Activated T-cell treated with anti-CD3 and anti-CD28 coated beads for 1 hour (primary cell): ENCODE results near the gene OTOP2.

Experiments used
- DNase-seq: peaks from one replicate; pipeline ENCODE4 v3.0.0-alpha.2; 2020; ENCODE audit warnings: low read depth

OTOP2 gene, protein sequence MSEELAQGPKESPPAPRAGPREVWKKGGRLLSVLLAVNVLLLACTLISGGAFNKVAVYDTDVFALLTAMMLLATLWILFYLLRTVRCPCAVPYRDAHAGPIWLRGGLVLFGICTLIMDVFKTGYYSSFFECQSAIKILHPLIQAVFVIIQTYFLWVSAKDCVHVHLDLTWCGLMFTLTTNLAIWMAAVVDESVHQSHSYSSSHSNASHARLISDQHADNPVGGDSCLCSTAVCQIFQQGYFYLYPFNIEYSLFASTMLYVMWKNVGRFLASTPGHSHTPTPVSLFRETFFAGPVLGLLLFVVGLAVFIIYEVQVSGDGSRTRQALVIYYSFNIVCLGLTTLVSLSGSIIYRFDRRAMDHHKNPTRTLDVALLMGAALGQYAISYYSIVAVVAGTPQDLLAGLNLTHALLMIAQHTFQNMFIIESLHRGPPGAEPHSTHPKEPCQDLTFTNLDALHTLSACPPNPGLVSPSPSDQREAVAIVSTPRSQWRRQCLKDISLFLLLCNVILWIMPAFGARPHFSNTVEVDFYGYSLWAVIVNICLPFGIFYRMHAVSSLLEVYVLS

GRCh38 chr17:74924250-74924948 lies at the start of gene OTOP2:
OTOP2 (plus strand) TSS chr17:74924273; CDS start chr17:74924633, 360 bp downstream.
- DNase-seq = no peak

DNA sequence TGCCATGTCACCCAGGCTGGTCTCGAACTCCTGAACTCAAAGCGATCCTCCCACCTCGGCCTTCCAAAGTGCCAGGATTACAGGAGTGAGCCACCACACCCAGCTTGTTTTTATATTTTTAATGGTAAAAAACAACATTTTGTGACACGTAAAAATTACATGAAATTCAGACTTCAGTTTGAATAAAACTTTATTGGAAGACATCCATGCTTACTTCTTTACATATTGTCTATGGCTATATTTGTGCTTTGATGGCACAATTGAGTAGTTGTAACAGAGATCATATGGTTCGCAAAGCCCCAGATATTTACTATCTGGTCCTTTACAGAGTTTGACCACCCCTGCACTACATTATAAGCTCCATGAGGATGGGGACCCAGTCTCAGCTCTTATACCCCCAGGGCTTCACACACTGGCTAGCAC lies 49.4 kb upstream of the OTOP2 start:
- no peak for DNase-seq

GRCh38 chr17:74875155-74875976 lies 48.7 kb upstream of the OTOP2 start:
- DNase-seq = no peak

DNA sequence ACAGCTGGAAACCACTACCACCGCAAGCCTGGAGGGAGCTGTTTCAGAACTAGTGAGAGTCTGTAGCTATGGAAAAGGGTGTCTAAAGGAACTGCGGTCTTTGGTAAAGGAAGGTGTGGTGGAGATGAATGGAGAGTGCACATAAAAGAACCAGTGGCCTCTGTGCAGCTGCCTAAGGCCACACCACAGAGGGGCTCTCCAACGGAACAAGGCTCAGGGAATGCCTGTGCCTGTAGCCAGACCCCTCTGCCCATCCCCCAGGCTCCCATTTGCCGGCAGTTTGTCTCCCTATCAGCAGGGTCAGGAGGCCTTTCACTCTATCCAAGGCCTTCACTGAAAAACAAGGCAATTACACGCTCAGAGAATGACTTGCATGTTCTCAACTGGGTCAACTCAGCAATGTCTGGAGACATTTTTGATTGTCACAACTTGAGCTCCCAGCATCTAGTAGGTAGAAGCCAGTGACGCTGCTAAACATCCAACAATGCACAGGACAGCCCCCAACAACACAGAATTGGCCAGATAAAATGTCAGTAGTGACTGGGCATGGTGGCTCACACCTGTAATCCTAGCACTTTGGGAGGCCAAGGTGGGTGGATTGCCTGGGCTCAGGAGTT lies 48.0 kb upstream of the OTOP2 start:
- no peak for DNase-seq

DNA sequence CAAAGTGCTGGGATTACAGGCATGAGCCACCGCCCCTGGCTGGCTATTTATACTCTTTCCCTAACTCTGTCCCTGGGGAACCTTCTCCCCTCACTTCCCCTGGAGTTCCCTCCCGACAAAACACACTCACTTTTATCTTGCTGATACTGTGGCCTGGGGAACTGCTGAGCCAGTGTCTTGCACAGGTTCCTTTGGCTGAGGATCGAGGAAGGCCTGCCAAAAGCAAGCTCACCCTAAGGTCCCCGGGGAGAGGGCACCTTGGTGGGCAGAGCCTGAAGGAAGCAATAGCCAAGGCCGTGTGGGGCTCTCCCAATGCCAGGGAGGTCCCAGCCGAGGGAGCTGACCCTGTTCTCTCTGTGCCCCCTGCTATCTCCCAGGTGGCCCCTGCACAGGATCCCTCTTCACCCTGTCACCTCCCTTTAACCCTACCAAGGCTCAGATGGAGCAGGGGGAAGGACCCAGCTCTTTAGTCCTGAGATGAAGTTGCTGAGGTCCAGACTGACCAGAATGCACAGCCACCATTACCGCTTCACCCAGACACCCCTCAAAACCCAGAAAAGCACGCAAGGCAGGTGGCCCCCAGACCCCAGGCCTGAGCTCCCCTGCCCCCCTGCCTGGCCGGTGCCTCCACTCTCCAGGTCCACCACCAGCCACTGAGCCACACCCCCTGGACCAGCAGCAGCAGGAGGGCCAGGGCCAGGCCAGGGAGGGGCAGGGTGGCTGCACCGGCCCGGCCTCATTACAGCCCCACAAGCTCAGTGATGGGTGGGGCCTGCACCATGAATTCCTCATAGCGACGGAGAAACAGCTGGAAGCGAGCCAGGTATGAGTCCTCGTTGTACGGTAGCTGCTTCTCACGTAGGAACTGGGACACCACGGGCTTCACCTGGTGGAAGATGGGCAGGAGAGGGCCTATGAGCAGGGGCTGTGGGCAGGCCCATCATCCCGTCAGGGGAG lies 46.2 kb upstream of the OTOP2 start:
- DNase-seq = no peak

DNA sequence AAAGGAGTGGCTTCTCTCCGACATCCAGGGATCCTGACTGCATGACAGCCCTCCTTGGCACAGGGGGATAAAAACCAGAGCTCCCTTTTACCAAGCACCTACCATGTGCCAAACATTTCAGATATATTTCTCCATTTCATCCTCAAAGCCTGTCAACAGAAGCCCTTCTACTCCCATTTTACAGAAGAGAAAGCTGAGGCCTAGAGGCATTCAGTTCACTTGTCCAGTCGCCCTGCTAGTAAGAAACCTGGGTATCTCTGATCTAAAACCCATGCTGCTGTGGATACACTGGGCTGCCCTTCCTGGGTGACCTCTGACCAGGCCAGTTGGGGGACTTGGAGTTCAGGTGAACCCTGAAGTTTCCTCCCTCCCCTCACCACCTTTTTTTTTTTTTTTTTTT lies 45.4 kb upstream of the OTOP2 start:
- DNase-seq = no peak

DNA sequence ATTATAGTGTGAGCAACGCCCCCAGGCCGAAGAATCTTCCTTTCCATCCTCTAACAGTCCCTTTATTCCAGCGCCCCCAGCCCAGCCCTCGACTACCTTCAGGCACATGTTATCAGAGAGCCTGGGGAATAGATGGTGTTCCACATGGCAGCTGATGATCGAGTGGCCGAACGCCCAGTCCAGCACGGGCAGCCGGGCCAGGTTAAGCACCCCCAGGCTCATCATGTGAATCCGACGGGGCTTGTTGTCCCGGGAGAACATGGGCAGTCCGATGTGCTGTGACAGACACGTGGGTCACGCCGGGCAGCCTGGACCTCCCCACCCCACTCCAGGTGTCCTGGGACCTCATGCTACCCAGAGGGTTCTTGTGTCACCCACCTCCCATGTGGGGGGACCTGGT lies 44.8 kb upstream of the OTOP2 start:
- DNase-seq = no peak

GRCh38 chr17:74881073-74881472 lies 43.0 kb upstream of the OTOP2 start:
- no peak for DNase-seq

- no peak for DNase-seq
Observed at GRCh38 chr17:74882517-74883240, 41.4 kb upstream of the OTOP2 start.

GRCh38 chr17:74883241-74883745 lies 40.8 kb upstream of the OTOP2 start:
- no peak for DNase-seq

DNA sequence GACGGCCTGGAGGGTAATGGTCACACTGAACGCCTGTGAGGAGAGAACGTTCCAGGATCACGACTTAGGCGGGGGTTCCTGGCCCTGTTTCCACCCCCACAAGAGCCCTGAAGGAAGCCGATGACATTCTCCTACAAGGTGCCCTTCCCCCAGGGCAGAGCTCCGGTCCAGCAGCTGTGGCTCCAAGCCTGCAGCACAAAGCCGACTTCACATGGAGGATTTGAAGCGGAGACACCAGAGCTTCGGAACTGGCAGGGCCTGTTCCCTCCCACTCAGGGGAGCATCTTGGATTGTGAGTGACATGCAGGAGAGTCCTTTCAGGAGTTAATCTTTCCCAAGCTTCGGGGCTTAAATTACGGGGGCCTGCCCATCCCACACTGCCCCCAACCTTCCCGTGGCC lies 35.6 kb upstream of the OTOP2 start:
- no peak for DNase-seq

DNA sequence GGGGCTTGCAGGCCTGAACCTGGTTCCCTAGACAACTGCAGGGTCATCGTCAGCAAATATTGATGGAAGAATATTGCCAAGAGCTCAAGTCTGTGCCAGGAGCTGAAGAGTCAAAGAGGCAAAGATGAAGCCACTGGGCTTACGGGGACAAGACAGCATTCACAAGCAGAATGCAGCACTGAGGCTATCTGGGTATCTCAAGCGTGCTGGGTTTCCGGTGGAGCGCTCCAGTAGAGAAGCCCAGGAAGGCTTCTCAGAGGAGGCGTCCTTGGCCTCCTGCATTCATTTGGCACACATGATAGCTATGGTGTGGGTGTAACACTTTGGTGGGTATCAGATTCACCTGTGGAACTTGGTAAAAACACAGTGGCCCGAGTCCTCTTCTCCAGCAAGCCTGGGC lies 33.5 kb upstream of the OTOP2 start:
- no peak for DNase-seq

- no peak for DNase-seq
Observed at GRCh38 chr17:74892013-74892841, 31.8 kb upstream of the OTOP2 start.

DNA sequence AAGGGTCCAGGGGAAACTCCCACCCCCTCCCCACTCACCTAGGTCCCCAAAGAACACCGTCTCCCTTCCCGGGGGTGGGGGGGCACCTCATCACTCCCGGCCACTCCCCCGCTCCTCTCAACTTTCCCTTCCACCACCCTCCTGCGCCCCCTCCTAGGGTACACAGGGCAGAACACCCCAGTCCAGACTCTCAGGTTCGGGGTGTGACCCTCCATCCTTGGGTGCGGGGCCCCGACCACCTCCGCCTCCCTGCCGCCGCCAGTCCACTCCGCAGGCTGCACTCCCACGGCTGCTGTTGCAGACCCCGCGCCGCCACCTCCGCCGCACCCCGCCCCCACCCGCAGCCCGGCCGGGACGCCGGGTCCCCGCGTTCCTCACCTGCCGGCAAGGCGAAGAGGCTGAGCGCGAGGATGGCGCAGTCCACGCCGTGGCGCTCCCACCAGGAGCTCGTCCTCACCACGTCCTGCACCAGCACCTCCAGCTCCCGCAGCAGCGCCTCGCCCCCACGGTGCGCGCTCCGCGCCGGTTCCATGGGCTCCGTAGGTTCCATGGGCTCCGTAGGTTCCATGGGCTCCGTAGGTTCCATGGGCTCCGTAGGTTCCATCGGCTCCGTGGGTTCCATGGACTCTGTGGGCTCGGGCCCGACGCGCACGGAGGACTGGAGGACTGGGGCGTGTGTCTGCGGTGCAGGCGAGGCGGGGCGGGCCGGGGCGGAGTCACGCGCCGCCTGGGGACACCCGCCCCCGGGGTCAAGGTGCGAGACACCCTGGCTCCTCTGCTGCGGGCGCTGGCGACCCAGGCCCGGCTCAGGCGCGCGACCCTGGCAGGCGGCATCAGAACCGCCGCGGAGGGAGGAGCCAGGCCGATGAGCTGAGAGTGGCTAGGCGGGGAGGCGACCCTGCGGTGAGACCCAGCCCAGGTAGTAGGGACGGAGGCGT lies 30.8 kb upstream of the OTOP2 start, which contains the start of gene FADS6:
FADS6 (minus strand) TSS at position 660 of the 938 bp plus-strand sequence; CDS start at position 622, 38 bp downstream.
- DNase-seq = no peak

DNA sequence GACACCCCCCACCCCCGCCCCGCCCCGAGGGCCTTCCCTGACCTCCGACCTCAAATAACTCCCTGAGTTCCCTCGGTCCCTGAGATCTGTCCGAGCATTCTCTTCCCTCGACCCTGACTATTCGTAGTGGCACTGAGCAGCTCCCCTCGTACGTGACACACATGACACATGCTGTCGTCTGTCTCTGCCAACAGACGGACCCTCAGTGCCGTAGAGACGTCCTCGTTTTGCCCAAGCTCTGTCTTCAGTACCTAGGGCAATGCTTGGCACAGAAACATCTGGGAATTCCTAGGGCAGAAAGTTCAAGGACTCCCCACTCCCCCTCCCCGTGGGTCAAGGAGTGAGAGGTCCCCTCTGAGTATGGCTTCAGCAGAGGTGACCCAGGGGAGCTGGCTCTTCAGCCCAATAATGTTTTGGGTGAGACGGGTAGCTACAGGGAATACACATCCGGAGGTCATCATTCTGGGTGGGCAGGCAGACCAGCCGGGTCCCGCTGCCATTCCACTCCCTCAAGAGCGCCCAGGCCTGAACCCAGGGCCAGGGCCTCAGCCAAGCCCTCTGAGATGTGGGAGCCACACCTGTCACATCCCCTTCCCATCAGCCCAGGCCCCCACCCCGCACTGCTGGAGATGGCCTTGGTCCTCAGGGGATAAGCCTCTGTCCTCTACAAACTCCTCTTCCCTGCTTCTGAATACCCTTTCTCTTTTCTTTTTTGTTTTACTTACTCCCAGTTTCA lies 30.0 kb upstream of the OTOP2 start:
- no peak for DNase-seq

DNA sequence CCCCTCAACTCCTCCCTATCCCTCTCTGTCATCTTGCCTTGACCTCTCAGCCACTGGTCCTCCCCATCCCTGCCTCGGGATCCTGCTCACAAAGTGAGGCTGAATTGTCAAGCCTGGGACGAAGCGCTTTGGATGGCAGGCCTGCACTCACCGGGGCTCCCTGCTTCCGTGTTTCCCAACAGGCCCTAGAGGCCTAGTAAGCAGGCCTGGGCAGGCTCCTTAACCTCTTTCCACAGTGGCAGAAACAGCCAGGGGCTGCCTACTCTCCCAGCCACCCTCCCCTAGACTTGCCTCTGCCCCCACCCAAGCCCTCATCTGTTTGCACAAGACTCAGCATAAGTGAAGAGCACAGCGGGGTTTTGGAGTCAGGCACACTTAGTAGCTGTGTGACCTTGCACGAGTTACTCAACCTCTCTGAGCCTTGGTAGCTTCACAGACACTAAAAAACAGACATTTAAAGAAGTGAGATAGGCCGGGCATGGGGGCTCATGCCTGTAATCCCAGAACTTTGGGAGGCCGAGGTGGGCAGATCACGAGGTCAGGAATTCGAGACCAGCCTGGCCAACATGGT lies 25.6 kb upstream of the OTOP2 start:
- no peak for DNase-seq

- no peak for DNase-seq
Observed at GRCh38 chr17:74900208-74900607, 23.9 kb upstream of the OTOP2 start.
